ENCODE results near the gene SHANK3. TPM values are rescaled to one million over a fixed set of nuclear protein-coding genes. Genes with fewer than 3 reads are reported as not detected.

The SHANK3 gene
- polyA plus RNA-seq, 1 donor from 2014 or later: not detected

- H3K27ac Mint-ChIP-seq: peak overlapping the region in 1 of 3 donors; percentile 76
- no peaks in the 10 kb centered on the region for H3K36me3 Mint-ChIP-seq
- H3K4me1 Mint-ChIP-seq: peaks cover 0 to under 1% (median 0%) of the 10 kb centered on the region in 3 donors
- H3K9me3 Mint-ChIP-seq: no peaks in the 10 kb centered on the region
- peaks cover 8% of the 10 kb centered on the region for H3K27me3 Mint-ChIP-seq
- no peak overlapping the region for H3K4me3 Mint-ChIP-seq
Measured at GRCh38 chr22:50698546-50698945, 25.9 kb downstream of the SHANK3 start.

DNA sequence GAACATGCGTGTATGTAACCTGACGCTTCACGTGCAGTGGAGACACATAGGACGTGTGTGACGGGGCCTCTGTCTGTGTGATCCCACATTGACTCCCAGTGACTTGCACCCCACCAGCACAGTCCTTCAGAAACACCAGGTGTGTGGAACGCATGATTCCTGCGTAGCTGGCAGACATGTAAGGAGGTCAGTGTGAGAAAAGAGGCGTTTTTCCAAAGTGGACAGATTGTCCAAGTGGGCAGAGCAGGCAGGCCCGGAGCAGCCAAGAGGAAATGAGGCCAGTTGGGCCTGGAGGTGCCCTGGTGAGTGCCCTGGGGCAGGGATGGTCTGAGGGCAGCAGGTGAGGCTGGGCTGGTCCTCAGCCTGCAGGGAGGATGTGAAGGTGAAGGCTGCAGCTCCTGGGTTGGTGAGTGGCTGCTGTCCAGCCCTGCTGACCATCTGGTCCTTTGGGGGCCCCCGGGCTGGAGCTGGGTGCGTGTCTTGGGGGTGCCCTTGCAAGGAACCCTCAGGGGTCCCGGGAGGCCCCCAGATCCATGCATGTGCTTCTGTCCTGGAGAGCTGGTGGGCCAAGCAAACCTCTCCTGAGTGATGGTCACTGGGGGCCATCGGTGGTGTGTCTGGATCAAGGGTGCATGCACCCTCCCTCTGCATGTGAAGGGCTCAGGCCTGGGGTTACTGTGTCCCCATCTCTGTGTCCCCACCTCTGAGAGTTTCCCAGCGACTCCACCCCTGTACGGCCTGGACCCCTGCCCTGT is 26.6 kb downstream of the SHANK3 start:
- Mint-ChIP-seq H3K4me1 (no peaks in the 10 kb centered on the region), H3K27ac (peak overlapping the region in 1 of 3 donors; percentile 76), H3K36me3 (no peaks in the 10 kb centered on the region), H3K4me3 (no peak overlapping the region), H3K9me3 (no peaks in the 10 kb centered on the region), H3K27me3 (peaks cover 8% of the 10 kb centered on the region)

GRCh38 chr22:50699756-50700386 is 27.2 kb downstream of the SHANK3 start:
- no peaks in the 10 kb centered on the region for H3K4me1 Mint-ChIP-seq
- H3K9me3 Mint-ChIP-seq: no peaks in the 10 kb centered on the region
- H3K27ac Mint-ChIP-seq: no peak overlapping the region
- H3K4me3 Mint-ChIP-seq: no peak overlapping the region
- H3K36me3 Mint-ChIP-seq: no peaks in the 10 kb centered on the region
- peaks cover 8% of the 10 kb centered on the region for H3K27me3 Mint-ChIP-seq

- H3K27ac Mint-ChIP-seq: no peak overlapping the region
- no peaks in the 10 kb centered on the region for H3K9me3 Mint-ChIP-seq
- peaks cover 8% of the 10 kb centered on the region for H3K27me3 Mint-ChIP-seq
- H3K36me3 Mint-ChIP-seq: no peaks in the 10 kb centered on the region
- H3K4me1 Mint-ChIP-seq: no peaks in the 10 kb centered on the region
- peak overlapping the region in 1 of 4 donors; percentile 28 for H3K4me3 Mint-ChIP-seq
Measured at GRCh38 chr22:50700387-50701075, 27.9 kb downstream of the SHANK3 start.

DNA sequence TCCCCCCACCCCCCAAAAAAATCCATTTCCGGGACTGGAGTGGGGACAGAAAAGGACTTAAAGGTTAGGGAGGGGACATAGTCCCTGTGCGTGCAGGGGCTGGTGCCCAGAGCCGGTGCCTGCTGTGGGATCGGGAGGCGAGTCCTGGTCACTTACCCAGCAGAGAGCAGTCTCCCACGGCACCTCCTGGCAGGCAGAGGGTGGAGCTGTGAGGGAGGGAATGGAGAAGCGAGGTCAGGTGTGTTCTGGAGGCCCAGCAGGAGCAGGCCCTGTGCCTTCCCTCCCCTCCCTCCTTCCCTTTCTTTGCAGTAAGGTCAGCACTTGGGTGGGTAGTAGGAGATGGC is 28.4 kb downstream of the SHANK3 start:
- no peaks in the 10 kb centered on the region for H3K4me1 Mint-ChIP-seq
- no peaks in the 10 kb centered on the region for H3K36me3 Mint-ChIP-seq
- H3K9me3 Mint-ChIP-seq: no peaks in the 10 kb centered on the region
- H3K27ac Mint-ChIP-seq: peak overlapping the region in 1 of 3 donors; percentile 37
- H3K27me3 Mint-ChIP-seq: peaks cover 8% of the 10 kb centered on the region
- H3K4me3 Mint-ChIP-seq: no peak overlapping the region

DNA sequence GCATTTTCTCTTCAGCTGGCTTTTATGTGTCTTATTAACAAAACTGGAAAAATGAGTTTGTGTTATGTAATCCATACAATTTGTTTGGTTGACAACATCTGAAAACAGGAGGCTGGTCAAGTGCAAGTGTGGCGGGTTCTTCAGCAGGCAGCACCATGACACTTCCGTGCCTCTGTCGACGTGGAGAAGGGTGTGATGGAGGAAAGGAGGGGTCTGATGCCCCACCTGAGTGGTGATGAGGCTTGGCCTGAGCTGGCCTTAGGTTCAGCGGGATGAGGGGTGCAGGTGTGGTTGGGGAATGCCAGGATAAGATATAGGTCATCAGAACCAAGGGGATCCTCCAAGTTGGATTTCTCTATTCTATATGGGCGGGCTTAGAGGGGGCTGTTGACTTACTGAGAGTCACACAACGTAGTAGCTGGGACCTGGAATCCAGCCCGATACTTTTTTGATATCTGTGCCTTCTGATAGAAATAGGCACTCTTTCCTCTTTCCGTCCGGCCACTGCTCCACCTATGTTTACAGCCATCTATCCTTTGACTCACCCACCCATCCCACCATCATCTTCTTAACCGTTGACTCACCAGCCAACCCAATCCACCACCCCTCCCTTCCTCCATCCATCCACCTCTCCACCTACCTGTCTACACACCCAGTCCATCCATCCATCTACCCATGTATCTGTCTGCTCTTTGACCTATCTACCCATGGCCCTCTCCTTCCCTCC is 29.0 kb downstream of the SHANK3 start:
- no peaks in the 10 kb centered on the region for H3K36me3 Mint-ChIP-seq
- H3K4me1 Mint-ChIP-seq: no peaks in the 10 kb centered on the region
- H3K27me3 Mint-ChIP-seq: peaks cover 10% of the 10 kb centered on the region
- peak overlapping the region in 1 of 3 donors; percentile 37 for H3K27ac Mint-ChIP-seq
- H3K4me3 Mint-ChIP-seq: no peak overlapping the region
- no peaks in the 10 kb centered on the region for H3K9me3 Mint-ChIP-seq

- no peak overlapping the region for H3K27ac Mint-ChIP-seq
- no peaks in the 10 kb centered on the region for H3K4me1 Mint-ChIP-seq
- no peaks in the 10 kb centered on the region for H3K36me3 Mint-ChIP-seq
- no peaks in the 10 kb centered on the region for H3K9me3 Mint-ChIP-seq
- H3K27me3 Mint-ChIP-seq: peaks cover 12% of the 10 kb centered on the region
- H3K4me3 Mint-ChIP-seq: no peak overlapping the region
Measured at GRCh38 chr22:50702261-50702671, 29.6 kb downstream of the SHANK3 start.

- H3K4me3 Mint-ChIP-seq: no peak overlapping the region
- no peaks in the 10 kb centered on the region for H3K9me3 Mint-ChIP-seq
- H3K36me3 Mint-ChIP-seq: no peaks in the 10 kb centered on the region
- no peak overlapping the region for H3K27ac Mint-ChIP-seq
- no peaks in the 10 kb centered on the region for H3K4me1 Mint-ChIP-seq
- H3K27me3 Mint-ChIP-seq: peaks cover 12% of the 10 kb centered on the region
Measured at GRCh38 chr22:50702821-50703725, 30.4 kb downstream of the SHANK3 start.

DNA sequence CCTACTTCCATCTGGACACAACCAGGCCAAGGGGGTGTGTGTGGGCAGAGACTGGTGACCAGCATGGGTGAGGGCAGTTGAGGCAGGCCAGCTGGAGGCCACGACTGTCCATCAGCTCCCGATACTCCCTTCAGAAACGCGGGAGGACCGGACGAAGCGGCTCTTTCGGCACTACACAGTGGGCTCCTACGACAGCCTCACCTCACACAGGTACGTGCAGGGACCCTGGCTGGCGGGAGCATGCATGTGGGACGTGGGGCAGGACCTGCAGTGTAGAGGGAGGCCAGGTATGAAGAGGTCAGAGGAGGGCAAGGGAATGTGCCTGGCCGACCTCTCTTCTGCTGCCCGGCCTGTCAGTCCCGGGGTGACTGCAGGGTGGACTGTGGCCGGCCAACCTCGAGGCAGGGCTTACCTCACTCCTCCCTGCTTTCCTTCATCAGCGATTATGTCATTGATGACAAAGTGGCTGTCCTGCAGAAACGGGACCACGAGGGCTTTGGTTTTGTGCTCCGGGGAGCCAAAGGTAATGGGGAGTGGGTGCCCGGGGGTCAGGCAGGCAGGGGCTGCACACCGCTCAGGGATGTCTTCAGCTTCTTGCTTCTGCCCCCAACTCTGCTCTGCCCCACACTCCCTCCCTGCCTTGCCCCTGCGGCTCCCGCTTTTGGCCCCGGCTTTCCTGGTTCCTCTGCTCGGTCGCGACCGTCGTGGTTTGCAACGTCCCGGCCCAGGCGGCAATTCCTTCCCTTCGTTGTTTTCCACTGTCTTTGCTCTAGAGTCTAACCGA is 31.3 kb downstream of the SHANK3 start:
- Mint-ChIP-seq H3K36me3 (no peaks in the 10 kb centered on the region), H3K9me3 (no peaks in the 10 kb centered on the region), H3K4me1 (no peaks in the 10 kb centered on the region), H3K27me3 (peaks cover 12% of the 10 kb centered on the region), H3K4me3 (no peak overlapping the region), H3K27ac (no peak overlapping the region)

GRCh38 chr22:50704510-50705218 is 32.0 kb downstream of the SHANK3 start:
- no peaks in the 10 kb centered on the region for H3K36me3 Mint-ChIP-seq
- no peak overlapping the region for H3K27ac Mint-ChIP-seq
- H3K4me3 Mint-ChIP-seq: no peak overlapping the region
- no peaks in the 10 kb centered on the region for H3K4me1 Mint-ChIP-seq
- peaks cover 12% of the 10 kb centered on the region for H3K27me3 Mint-ChIP-seq
- no peaks in the 10 kb centered on the region for H3K9me3 Mint-ChIP-seq

- peaks cover 11% of the 10 kb centered on the region for H3K27me3 Mint-ChIP-seq
- H3K36me3 Mint-ChIP-seq: no peaks in the 10 kb centered on the region
- no peak overlapping the region for H3K27ac Mint-ChIP-seq
- no peaks in the 10 kb centered on the region for H3K9me3 Mint-ChIP-seq
- no peaks in the 10 kb centered on the region for H3K4me1 Mint-ChIP-seq
- H3K4me3 Mint-ChIP-seq: no peak overlapping the region
Measured at GRCh38 chr22:50705219-50705691, 32.6 kb downstream of the SHANK3 start.

DNA sequence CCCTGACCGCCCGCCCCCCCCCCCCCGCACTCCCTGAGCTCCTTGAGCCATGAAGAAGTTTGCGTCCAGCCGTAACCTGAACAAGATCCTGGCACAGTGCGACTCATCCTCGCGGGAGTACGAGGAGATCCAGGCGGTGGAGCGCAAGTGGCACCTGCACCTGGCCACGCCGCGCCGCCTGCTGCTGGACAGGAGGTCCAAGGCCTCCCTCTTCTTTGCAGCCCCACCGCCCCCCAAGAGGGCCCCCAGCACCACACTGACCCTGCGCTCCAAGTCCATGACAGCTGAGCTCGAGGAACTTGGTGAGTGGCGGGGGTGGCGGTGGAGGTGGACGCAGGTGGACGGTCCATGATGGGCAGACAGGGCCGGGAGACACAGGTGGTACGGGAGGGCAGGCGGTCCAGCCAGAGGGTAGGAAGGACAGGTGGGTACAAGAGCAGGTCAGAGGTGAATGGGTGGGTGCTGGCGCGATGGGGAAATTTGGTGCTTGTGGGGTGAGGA is 33.3 kb downstream of the SHANK3 start:
- Mint-ChIP-seq H3K27ac (no peak overlapping the region), H3K27me3 (peaks cover 11% of the 10 kb centered on the region), H3K9me3 (no peaks in the 10 kb centered on the region)

More for the DNA sequence above, 33.3 kb downstream of the SHANK3 start:
- peaks cover 0 to 2% (median 0%) of the 10 kb centered on the region in 3 donors for H3K4me1 Mint-ChIP-seq
- no peaks in the 10 kb centered on the region for H3K36me3 Mint-ChIP-seq
- no peak overlapping the region for H3K4me3 Mint-ChIP-seq

Measured in IgD-negative memory B cell (primary cell).